Stimulated activated naive CD8-positive, alpha-beta T cell treated with anti-CD3 and anti-CD28 coated beads, Interleukin-15, amount 100 ng/mL, for 72 hours (primary cell): ENCODE data around the gene NDUFS3.

Experiments used
- ATAC-seq: fragments of 150-1000 bp; cut with Tn5 transposase; 2 replicates; pipeline ENCODE4 v1.10.0; 2021; ENCODE audit warnings: mild to moderate bottlenecking, moderate library complexity
- DNase-seq, 2 donors: peaks; one replicate each; pipeline ENCODE4 v3.0.0; 2021 to 2022
- H3K27ac Mint-ChIP-seq, 2 donors: one replicate each; pipeline ENCODE4 v1.8.0; 2022; ENCODE audit warnings: mild to moderate bottlenecking in 2 of 2, mixed read lengths in 2 of 2, moderate library complexity in 2 of 2
- H3K27me3 Mint-ChIP-seq: one replicate; pipeline ENCODE4 v1.8.0; 2022; ENCODE audit warnings: mixed read lengths
- H3K4me1 Mint-ChIP-seq: one replicate; pipeline ENCODE4 v1.8.0; 2022; ENCODE audit warnings: mild to moderate bottlenecking, mixed read lengths
- H3K4me3 Mint-ChIP-seq, 2 donors: one replicate each; pipeline ENCODE4 v1.8.0; 2022; ENCODE audit warnings: mild to moderate bottlenecking in 2 of 2, mixed read lengths in 2 of 2, moderate library complexity in 1 of 2
- H3K9me3 Mint-ChIP-seq, 2 donors: one replicate each; pipeline ENCODE4 v1.8.0; 2022; ENCODE audit warnings: mixed read lengths in 2 of 2

Gene NDUFS3

GRCh38 chr11:47571895-47572294 is 7.0 kb upstream of the NDUFS3 start:
- no peak overlapping the region for H3K27ac Mint-ChIP-seq
- ATAC-seq = no peak

GRCh38 chr11:47572715-47573255 is 6.1 kb upstream of the NDUFS3 start:
- ATAC-seq (no peak), DNase-seq (no peak)

More at GRCh38 chr11:47571895-47572294, 7.0 kb upstream of the NDUFS3 start:
- Mint-ChIP-seq H3K9me3 (no peaks in the 10 kb centered on the region), H3K4me1 (peaks cover 27% of the 10 kb centered on the region), H3K4me3 (no peak overlapping the region), H3K27me3 (no peaks in the 10 kb centered on the region)
- DNase-seq = no peak

GRCh38 chr11:47573321-47573720 is 5.6 kb upstream of the NDUFS3 start:
- DNase-seq (no peak), ATAC-seq (no peak)
- Mint-ChIP-seq H3K27ac (peak overlapping the region in 1 of 2 donors; percentile 8), H3K4me1 (peaks cover 38% of the 10 kb centered on the region), H3K27me3 (no peaks in the 10 kb centered on the region), H3K4me3 (no peak overlapping the region), H3K9me3 (no peaks in the 10 kb centered on the region)

More at GRCh38 chr11:47572715-47573255, 6.1 kb upstream of the NDUFS3 start:
- no peak overlapping the region for H3K4me3 Mint-ChIP-seq
- H3K27ac Mint-ChIP-seq = no peak overlapping the region
- no peaks in the 10 kb centered on the region for H3K9me3 Mint-ChIP-seq
- no peaks in the 10 kb centered on the region for H3K27me3 Mint-ChIP-seq
- H3K4me1 Mint-ChIP-seq = peaks cover 33% of the 10 kb centered on the region

GRCh38 chr11:47577460-47578041 is 1.3 kb upstream of the NDUFS3 start:
- H3K4me3 Mint-ChIP-seq = peak overlapping the region; percentile 93 to 100
- H3K27me3 Mint-ChIP-seq = no peaks in the 10 kb centered on the region
- H3K9me3 Mint-ChIP-seq = no peaks in the 10 kb centered on the region
- peaks cover 46% of the 10 kb centered on the region for H3K4me1 Mint-ChIP-seq
- DNase-seq (no peak), ATAC-seq (no peak)
- H3K27ac Mint-ChIP-seq = peak overlapping the region; percentile 78 to 100

GRCh38 chr11:47583844-47584243 is 5.0 kb downstream of the NDUFS3 start:
- Mint-ChIP-seq H3K4me1 (peaks cover 15% of the 10 kb centered on the region), H3K27me3 (no peaks in the 10 kb centered on the region), H3K4me3 (no peak overlapping the region), H3K9me3 (no peaks in the 10 kb centered on the region), H3K27ac (peak overlapping the region in 1 of 2 donors; percentile 85)
- ATAC-seq = no peak
- DNase-seq = no peak

GRCh38 chr11:47586098-47586855 is 7.4 kb downstream of the NDUFS3 start, which contains the start of gene FAM180B:
Gene FAM180B (plus strand): TSS chr11:47586678. CDS start chr11:47586769, 91 bp downstream.
- no peak within 1 kb of the TSS for H3K4me3 Mint-ChIP-seq
- peak within 1 kb of the TSS in 1 of 2 donors; percentile 74 for H3K27ac Mint-ChIP-seq
- ATAC-seq = peak; percentile 19

GRCh38 chr11:47587039-47587716 is 8.3 kb downstream of the NDUFS3 start:
- Mint-ChIP-seq H3K4me1 (peaks cover 8% of the 10 kb centered on the region), H3K9me3 (no peaks in the 10 kb centered on the region), H3K27ac (peak overlapping the region in 1 of 2 donors; percentile 49), H3K27me3 (peaks cover 6% of the 10 kb centered on the region), H3K4me3 (no peak overlapping the region)
- DNase-seq (no peak), ATAC-seq (peak; percentile 19)

More at GRCh38 chr11:47586098-47586855, 7.4 kb downstream of the NDUFS3 start, which contains the start of gene FAM180B:
- no peak for DNase-seq
- H3K9me3 Mint-ChIP-seq = no peaks in the 10 kb centered on the region
- H3K27me3 Mint-ChIP-seq = no peaks in the 10 kb centered on the region
- H3K4me1 Mint-ChIP-seq = no peaks in the 10 kb centered on the region

- ATAC-seq = no peak
- Mint-ChIP-seq H3K4me1 (peaks cover 11% of the 10 kb centered on the region), H3K27ac (no peak overlapping the region), H3K27me3 (peaks cover 12% of the 10 kb centered on the region), H3K4me3 (no peak overlapping the region), H3K9me3 (no peaks in the 10 kb centered on the region)
- no peak for DNase-seq
Observed at GRCh38 chr11:47587723-47588326, 9.0 kb downstream of the NDUFS3 start.

GRCh38 chr11:47589118-47589517 is 10.2 kb downstream of the NDUFS3 start:
- Mint-ChIP-seq H3K4me1 (peaks cover 21% of the 10 kb centered on the region), H3K4me3 (no peak overlapping the region), H3K9me3 (no peaks in the 10 kb centered on the region), H3K27ac (no peak overlapping the region), H3K27me3 (peaks cover 25% of the 10 kb centered on the region)
- DNase-seq = no peak
- no peak for ATAC-seq

- Mint-ChIP-seq H3K4me1 (peaks cover 21% of the 10 kb centered on the region), H3K9me3 (no peaks in the 10 kb centered on the region), H3K4me3 (no peak overlapping the region), H3K27me3 (peaks cover 30% of the 10 kb centered on the region), H3K27ac (no peak overlapping the region)
- DNase-seq (no peak), ATAC-seq (peak; percentile 27)
Observed at GRCh38 chr11:47589584-47589976, 10.7 kb downstream of the NDUFS3 start.

- no peak overlapping the region for H3K4me3 Mint-ChIP-seq
- H3K9me3 Mint-ChIP-seq = no peaks in the 10 kb centered on the region
- DNase-seq (no peak), ATAC-seq (no peak)
- H3K27me3 Mint-ChIP-seq = peaks cover 36% of the 10 kb centered on the region
- H3K4me1 Mint-ChIP-seq = peaks cover 21% of the 10 kb centered on the region
- no peak overlapping the region for H3K27ac Mint-ChIP-seq
Observed at GRCh38 chr11:47589977-47590861, 11.3 kb downstream of the NDUFS3 start.

- peak; percentile 39 for ATAC-seq
- Mint-ChIP-seq H3K4me3 (no peak overlapping the region), H3K9me3 (no peaks in the 10 kb centered on the region), H3K27ac (no peak overlapping the region), H3K4me1 (peaks cover 21% of the 10 kb centered on the region), H3K27me3 (peaks cover 43% of the 10 kb centered on the region)
- DNase-seq = no peak
Observed at GRCh38 chr11:47591764-47592163, 12.9 kb downstream of the NDUFS3 start.

- no peak for DNase-seq
- H3K27ac Mint-ChIP-seq = no peak overlapping the region
- ATAC-seq = peak; percentile 11
- no peak overlapping the region for H3K4me3 Mint-ChIP-seq
- peaks cover 43% of the 10 kb centered on the region for H3K27me3 Mint-ChIP-seq
- H3K9me3 Mint-ChIP-seq = no peaks in the 10 kb centered on the region
- peaks cover 21% of the 10 kb centered on the region for H3K4me1 Mint-ChIP-seq
Observed at GRCh38 chr11:47592251-47592650, 13.4 kb downstream of the NDUFS3 start.

- H3K4me1 Mint-ChIP-seq = peaks cover 21% of the 10 kb centered on the region
- H3K27me3 Mint-ChIP-seq = peaks cover 43% of the 10 kb centered on the region
- DNase-seq = no peak
- no peak for ATAC-seq
- no peak overlapping the region for H3K4me3 Mint-ChIP-seq
- H3K27ac Mint-ChIP-seq = no peak overlapping the region
- H3K9me3 Mint-ChIP-seq = no peaks in the 10 kb centered on the region
Observed at GRCh38 chr11:47592970-47593369, 14.1 kb downstream of the NDUFS3 start.
